BE2C (cell line): ENCODE measurements around the gene RNLS.

Experiments used
- DNase-seq: peaks from one replicate; pipeline ENCODE4 v3.0.0-alpha.2; 2020
- H3K27me3 ChIP-seq: fragments of 250-450 bp; sonication (Bioruptor Pico); 2 replicates; pipeline ENCODE4 v1.5.1; 2020; ENCODE audit warnings: mild to moderate bottlenecking
- H3K36me3 ChIP-seq: fragments of 250-450 bp; sonication (Bioruptor Pico); 2 replicates; pipeline ENCODE4 v1.5.1; 2020; ENCODE audit warnings: mild to moderate bottlenecking
- H3K4me1 ChIP-seq: fragments of 250-450 bp; sonication (Bioruptor Pico); 2 replicates; pipeline ENCODE4 v1.5.1; 2020
- H3K4me3 ChIP-seq: 2 replicates; pipeline ENCODE4 v1.5.1; 2011; ENCODE audit warnings: low read depth, low read length
- H3K9me3 ChIP-seq: fragments of 250-450 bp; sonication (Bioruptor Pico); 2 replicates; pipeline ENCODE4 v1.5.1; 2020
- TF ChIP-seq, protein P1 (sequence below): IDR thresholded peaks from 2 replicates; pipeline ENCODE4 v1.5.1; 2012; ENCODE audit warnings: mild to moderate bottlenecking, low read depth, low read length

Gene RNLS

DNA sequence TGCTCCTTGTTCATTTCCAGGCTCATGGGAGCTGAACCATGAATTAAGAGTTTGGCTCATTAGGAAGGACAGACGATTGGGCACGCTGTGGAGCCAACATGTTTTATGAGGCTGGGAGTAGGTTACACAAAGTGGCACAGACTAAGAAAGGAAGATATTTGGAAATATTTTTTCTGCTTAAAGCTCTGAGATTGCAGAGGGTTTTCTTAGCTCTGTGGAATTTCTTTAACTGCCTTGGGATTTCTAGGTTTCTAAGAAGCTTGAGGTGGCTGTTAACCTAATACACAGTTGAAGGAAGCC is 344.6 kb downstream of the RNLS start:
- no peak overlapping the region for H3K4me3 ChIP-seq
- H3K27me3 ChIP-seq, result no peaks in the 10 kb centered on the region
- peaks cover 7% of the 10 kb centered on the region for H3K4me1 ChIP-seq
- no peaks in the 10 kb centered on the region for H3K36me3 ChIP-seq
- TF ChIP-seq, protein P1, sequence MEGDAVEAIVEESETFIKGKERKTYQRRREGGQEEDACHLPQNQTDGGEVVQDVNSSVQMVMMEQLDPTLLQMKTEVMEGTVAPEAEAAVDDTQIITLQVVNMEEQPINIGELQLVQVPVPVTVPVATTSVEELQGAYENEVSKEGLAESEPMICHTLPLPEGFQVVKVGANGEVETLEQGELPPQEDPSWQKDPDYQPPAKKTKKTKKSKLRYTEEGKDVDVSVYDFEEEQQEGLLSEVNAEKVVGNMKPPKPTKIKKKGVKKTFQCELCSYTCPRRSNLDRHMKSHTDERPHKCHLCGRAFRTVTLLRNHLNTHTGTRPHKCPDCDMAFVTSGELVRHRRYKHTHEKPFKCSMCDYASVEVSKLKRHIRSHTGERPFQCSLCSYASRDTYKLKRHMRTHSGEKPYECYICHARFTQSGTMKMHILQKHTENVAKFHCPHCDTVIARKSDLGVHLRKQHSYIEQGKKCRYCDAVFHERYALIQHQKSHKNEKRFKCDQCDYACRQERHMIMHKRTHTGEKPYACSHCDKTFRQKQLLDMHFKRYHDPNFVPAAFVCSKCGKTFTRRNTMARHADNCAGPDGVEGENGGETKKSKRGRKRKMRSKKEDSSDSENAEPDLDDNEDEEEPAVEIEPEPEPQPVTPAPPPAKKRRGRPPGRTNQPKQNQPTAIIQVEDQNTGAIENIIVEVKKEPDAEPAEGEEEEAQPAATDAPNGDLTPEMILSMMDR, result no peak
- H3K9me3 ChIP-seq, result no peaks in the 10 kb centered on the region
- DNase-seq, result no peak

DNA sequence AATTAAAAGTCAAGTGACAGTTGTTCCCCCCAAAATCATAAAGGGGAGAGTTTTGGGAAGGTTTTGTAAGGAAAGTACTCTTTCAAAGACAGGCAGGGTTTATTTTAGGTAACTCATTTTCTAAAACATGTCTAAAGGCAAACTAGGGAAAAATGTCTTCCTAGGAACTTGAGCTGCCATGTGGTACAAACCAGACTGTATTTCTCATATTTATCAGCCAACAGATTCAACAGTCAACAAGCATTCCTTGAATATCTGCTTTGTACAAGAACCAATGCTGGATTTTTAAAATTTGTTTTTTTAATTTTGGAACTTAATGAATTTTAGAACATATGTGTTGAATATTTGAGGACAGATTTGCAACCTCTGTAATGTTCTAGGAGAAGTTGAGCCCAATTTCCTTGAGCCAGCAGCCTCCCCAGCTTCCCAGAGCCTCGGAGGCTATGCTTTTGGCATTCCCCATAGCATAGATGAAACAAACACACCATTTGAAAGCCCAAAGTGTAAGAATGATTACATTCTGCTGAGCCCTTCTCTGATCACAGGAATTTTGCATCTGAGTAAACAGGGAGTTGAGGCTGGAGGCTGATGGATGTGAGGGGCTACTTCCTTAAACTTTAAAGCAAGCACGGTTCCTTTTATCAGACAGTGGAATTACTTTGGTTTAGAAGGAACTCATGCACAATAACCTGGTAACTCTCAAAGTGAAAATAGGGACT is 345.1 kb downstream of the RNLS start:
- Histone ChIP-seq H3K4me1 (peaks cover 3% of the 10 kb centered on the region), H3K4me3 (no peak overlapping the region), H3K9me3 (no peaks in the 10 kb centered on the region), H3K36me3 (no peaks in the 10 kb centered on the region), H3K27me3 (no peaks in the 10 kb centered on the region)
- TF ChIP-seq, protein P1, result no peak
- DNase-seq, result no peak

DNA sequence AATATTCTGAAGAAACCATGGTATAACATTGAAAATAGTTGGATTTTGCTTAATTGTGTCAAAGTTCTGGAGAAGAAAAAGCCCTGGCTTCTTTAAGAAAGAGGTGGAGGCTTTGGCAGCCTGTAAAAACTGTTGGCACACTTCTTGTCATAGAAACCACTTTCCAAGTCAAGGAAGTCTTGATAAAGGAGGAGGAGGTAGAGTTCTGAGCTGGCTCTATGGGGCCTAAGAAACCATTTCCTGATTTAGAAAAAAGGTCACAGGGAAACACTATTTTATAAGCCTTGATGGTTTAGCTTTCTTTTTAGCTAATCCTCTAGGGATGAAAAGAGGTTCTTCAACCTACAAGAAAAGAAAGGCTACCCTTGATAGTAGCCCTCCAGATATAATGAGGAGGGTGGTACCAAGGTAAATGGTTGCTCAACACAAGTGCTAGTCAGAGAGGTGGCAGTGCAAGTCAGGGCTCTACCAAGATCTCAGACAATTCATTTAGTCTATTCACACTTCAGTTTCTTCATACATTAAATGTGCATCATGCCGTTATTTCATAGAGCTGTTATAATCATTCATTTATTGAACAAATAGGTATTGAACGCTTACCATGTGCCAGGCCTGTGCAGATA is 346.9 kb downstream of the RNLS start:
- H3K4me3 ChIP-seq, result no peak overlapping the region
- no peaks in the 10 kb centered on the region for H3K27me3 ChIP-seq
- H3K9me3 ChIP-seq, result 0 out of 2 replicates have a peak, but pooled peaks cover 3% of the 10 kb centered on the region
- TF ChIP-seq, protein P1, result no peak
- H3K36me3 ChIP-seq, result no peaks in the 10 kb centered on the region
- no peaks in the 10 kb centered on the region; the same call in 1 of the 2 replicates for H3K4me1 ChIP-seq
- DNase-seq, result no peak

DNA sequence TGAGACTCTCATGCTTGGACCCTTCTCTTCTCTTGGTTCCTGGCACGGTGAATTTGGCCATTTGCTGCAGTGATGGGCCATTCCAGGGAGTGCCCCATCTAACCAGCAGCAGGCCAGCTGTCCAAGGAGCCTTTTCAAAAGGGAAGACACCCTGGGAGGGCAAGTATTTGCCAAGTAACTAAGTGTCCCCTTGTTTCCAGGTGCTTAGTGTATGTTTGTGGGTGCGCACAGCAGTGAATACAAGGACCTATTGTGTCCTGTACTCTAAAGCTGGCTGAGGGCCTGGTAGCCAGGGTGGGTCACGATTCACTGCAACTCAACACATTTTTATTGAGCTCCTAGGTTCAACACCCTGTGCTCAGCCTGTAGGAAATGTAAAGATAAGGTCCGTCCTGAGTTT is 348.8 kb downstream of the RNLS start:
- H3K4me3 ChIP-seq, result no peak overlapping the region

DNA sequence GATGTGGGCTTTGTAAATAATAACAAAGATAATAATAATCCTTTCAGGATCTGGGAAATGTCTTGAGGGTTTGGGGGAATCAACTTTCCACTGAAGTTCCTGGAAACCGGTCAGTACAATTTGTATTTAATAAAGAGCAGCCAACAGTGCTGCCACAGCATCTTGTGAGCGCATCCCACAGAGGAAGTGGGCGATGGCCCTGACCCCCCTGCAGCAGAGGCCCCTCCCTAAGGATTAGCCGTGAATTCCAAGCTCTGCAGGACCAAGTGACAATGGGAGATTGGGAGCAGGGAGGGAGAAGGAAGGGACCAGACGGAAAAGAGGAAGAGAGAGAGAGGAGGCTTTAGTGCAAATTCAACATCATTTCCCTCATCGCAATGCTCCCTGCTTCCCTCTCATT is 349.2 kb downstream of the RNLS start:
- Histone ChIP-seq H3K27me3 (no peaks in the 10 kb centered on the region), H3K9me3 (peaks cover 3% of the 10 kb centered on the region; the same call in 1 of the 2 replicates), H3K36me3 (no peaks in the 10 kb centered on the region), H3K4me1 (no peaks in the 10 kb centered on the region; the same call in 1 of the 2 replicates), H3K4me3 (no peak overlapping the region)
- DNase-seq, result no peak
- TF ChIP-seq, protein P1, result no peak

More for the DNA sequence above, 348.8 kb downstream of the RNLS start:
- H3K4me1 ChIP-seq, result no peaks in the 10 kb centered on the region; the same call in 1 of the 2 replicates
- TF ChIP-seq, protein P1, result no peak
- H3K36me3 ChIP-seq, result no peaks in the 10 kb centered on the region
- DNase-seq, result no peak
- peaks cover 3% of the 10 kb centered on the region; the same call in 1 of the 2 replicates for H3K9me3 ChIP-seq
- no peaks in the 10 kb centered on the region for H3K27me3 ChIP-seq

DNA sequence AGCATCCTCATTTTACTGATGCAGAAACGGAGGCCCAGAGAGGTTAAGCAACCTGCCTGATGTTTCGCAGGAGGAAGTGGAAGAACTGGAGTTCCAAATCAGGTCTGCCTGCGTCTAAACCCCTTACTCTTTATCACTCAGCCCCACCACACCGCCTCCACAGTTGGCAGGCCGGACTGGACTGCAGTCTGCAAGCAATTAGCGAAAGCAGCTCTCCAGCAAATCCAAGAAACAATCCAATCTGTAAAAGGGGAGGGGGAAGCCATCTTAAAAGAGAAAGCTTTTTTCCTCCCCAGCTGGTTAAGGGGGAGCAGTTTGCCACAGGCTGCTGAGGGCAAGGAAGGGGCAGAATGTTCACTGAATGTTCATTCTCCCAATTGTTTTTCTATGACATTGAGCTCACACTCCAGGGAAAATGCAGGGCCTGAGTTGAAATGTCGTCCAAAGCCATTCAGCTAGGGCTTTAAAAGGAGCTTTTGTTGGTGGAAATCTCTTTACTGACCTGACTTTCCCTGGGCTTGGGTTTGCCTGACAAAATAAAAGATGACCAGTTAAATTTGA is 350.1 kb downstream of the RNLS start:
- H3K36me3 ChIP-seq, result no peaks in the 10 kb centered on the region
- TF ChIP-seq, protein P1, result no peak
- H3K4me1 ChIP-seq, result peaks cover 7% of the 10 kb centered on the region
- H3K27me3 ChIP-seq, result no peaks in the 10 kb centered on the region
- DNase-seq, result no peak
- H3K4me3 ChIP-seq, result no peak overlapping the region
- H3K9me3 ChIP-seq, result peaks cover 3% of the 10 kb centered on the region; the same call in 1 of the 2 replicates
